A673 (cell line): ENCODE results near the gene RHBDD3. TPM values are rescaled to one million over a fixed set of nuclear protein-coding genes. Genes with fewer than 3 reads are reported as not detected.

Source experiments
- BruUV-seq: library from RNA; stranded (reverse); fragments of 400-500 nt; replicated peaks from 2 replicates; lab custom pipeline; 2021; lab: Mats Ljungman, UMichigan
- CTCF ChIA-PET: fragments of 300-600 bp; sonication (Branson Sonifier 250); formaldehyde crosslinking; loops from one replicate; lab custom pipeline; 2022; ENCODE audit warnings: antibody characterized with exemption; lab: Charles Lee
- POLR2A ChIA-PET: fragments of 300-600 bp; sonication (Branson Sonifier 250); formaldehyde crosslinking; loops from one replicate; lab custom pipeline; 2022; ENCODE audit warnings: antibody characterized with exemption; ENCODE audit not compliant: low non-redundant PET; lab: Charles Lee
- DNase-seq: peaks from one replicate; pipeline ENCODE4 v3.0.0-alpha.2; 2015; ENCODE audit warnings: low spot score
- H3K27ac ChIP-seq: fragments of 200-600 bp; sonication (generic); 2 replicates; pipeline ENCODE4 v1.5.1; 2016; ENCODE audit warnings: mixed run types, low read depth, mild to moderate bottlenecking, mixed read lengths, antibody characterized with exemption, low read length; ENCODE audit not compliant: poor library complexity, severe bottlenecking
- H3K27me3 ChIP-seq: fragments of 200-600 bp; sonication (generic); replicated peaks from 2 replicates; pipeline ENCODE4 v1.6.1; 2017; ENCODE audit warnings: mixed run types, low read depth, mild to moderate bottlenecking, mixed read lengths, antibody characterized with exemption, low read length; ENCODE audit not compliant: insufficient read depth, poor library complexity
- H3K36me3 ChIP-seq: fragments of 200-600 bp; sonication (generic); 2 replicates; pipeline ENCODE4 v1.6.1; 2016; ENCODE audit warnings: mixed run types, mild to moderate bottlenecking, mixed read lengths, antibody characterized with exemption, low read length; ENCODE audit not compliant: insufficient read depth, poor library complexity, severe bottlenecking
- H3K4me1 ChIP-seq: fragments of 200-600 bp; sonication (generic); 2 replicates; pipeline ENCODE4 v1.6.1; 2017; ENCODE audit warnings: mixed run types, mild to moderate bottlenecking, mixed read lengths, antibody characterized with exemption, low read length; ENCODE audit not compliant: insufficient read depth, poor library complexity, severe bottlenecking
- H3K4me3 ChIP-seq: fragments of 200-600 bp; sonication (generic); 2 replicates; pipeline ENCODE4 v1.5.1; 2016; ENCODE audit warnings: low read depth, mixed run types, mild to moderate bottlenecking, mixed read lengths, low read length; ENCODE audit not compliant: poor library complexity, severe bottlenecking
- H3K9me3 ChIP-seq: fragments of 200-600 bp; sonication (generic); 2 replicates; pipeline ENCODE4 v1.6.1; 2016; ENCODE audit warnings: mixed run types, low read depth, mild to moderate bottlenecking, mixed read lengths, antibody characterized with exemption, low read length; ENCODE audit not compliant: poor library complexity, severe bottlenecking
- CTCF ChIP-seq: fragments of 300-800, 200-600 bp; sonication (generic); conservative IDR thresholded peaks from 2 replicates; pipeline ENCODE4 v1.5.1; 2017; ENCODE audit warnings: low read depth, mild to moderate bottlenecking, antibody characterized with exemption, low read length, moderate library complexity, mixed read lengths
- EZH2 ChIP-seq: fragments of 200-600 bp; sonication (generic); IDR thresholded peaks from 2 replicates; pipeline ENCODE4 v1.6.1; 2017; ENCODE audit warnings: borderline replicate concordance, low read depth, mild to moderate bottlenecking, mixed read lengths, antibody characterized with exemption, low read length; ENCODE audit not compliant: poor library complexity, severe bottlenecking
- intact Hi-C: fragments of 100-400 bp; cut with micrococcal nuclease; formaldehyde crosslinking; loops from one replicate; pipeline ENCODE4 v1.10.0; 2022; ENCODE audit not compliant: unreplicated experiment
- total RNA-seq: library from RNA; stranded (reverse); gene quantifications from 2 replicates; pipeline ENCODE4 v1.2.3, GENCODE V29; 2021

Gene RHBDD3
- total RNA-seq, 1 experiment from 2014 or later: 84.0 TPM

- no peaks in the 10 kb centered on the region for H3K9me3 ChIP-seq
- H3K27ac ChIP-seq: no peak overlapping the region
- H3K4me1 ChIP-seq: no peaks in the 10 kb centered on the region
- peaks cover 40% of the 10 kb centered on the region for H3K36me3 ChIP-seq
- POLR2A ChIA-PET: no interaction called here
- intact Hi-C loops: no loop called here
- BruUV-seq: no TSS peak
- TF ChIP-seq CTCF (no peak), EZH2 (no peak)
- H3K4me3 ChIP-seq: no peak overlapping the region
- CTCF ChIA-PET: no interaction called here
- no peak for DNase-seq
- H3K27me3 ChIP-seq: no peaks in the 10 kb centered on the region
These were observed 32.7 kb upstream of the RHBDD3 start for GRCh38 chr22:29300467-29300806.

- H3K9me3 ChIP-seq: no peaks in the 10 kb centered on the region
- ChIA-PET POLR2A (no interaction called here), CTCF (no interaction called here)
- TF ChIP-seq CTCF: no peak
- no peak for TF ChIP-seq EZH2
- H3K4me1 ChIP-seq: no peaks in the 10 kb centered on the region
- no peak overlapping the region for H3K27ac ChIP-seq
- intact Hi-C loops: no loop called here
- H3K27me3 ChIP-seq: no peaks in the 10 kb centered on the region
- H3K36me3 ChIP-seq: peaks cover 46% of the 10 kb centered on the region
- DNase-seq: no peak
- no peak overlapping the region for H3K4me3 ChIP-seq
- BruUV-seq: no TSS peak
These were observed 31.5 kb upstream of the RHBDD3 start for GRCh38 chr22:29299136-29299900.

GRCh38 chr22:29298641-29299040 is 30.9 kb upstream of the RHBDD3 start:
- no peak overlapping the region for H3K27ac ChIP-seq
- H3K4me1 ChIP-seq: no peaks in the 10 kb centered on the region
- H3K4me3 ChIP-seq: no peak overlapping the region
- POLR2A ChIA-PET: no interaction called here
- no peak for DNase-seq
- no peaks in the 10 kb centered on the region for H3K9me3 ChIP-seq
- intact Hi-C loops: no loop called here
- BruUV-seq: no TSS peak
- CTCF ChIA-PET: no interaction called here
- H3K36me3 ChIP-seq: peaks cover 52% of the 10 kb centered on the region
- no peaks in the 10 kb centered on the region for H3K27me3 ChIP-seq
- TF ChIP-seq EZH2 (no peak), CTCF (no peak)
